ENCODE results near the gene PLEKHH1. TPM values are rescaled to one million over a fixed set of nuclear protein-coding genes. Genes with fewer than 3 reads are reported as not detected.
"Not testable (repeated sequence)": the region's sequence is repeated elsewhere in the genome, so short reads cannot be mapped to it uniquely, and the experiment has no call there.

PLEKHH1 gene
- total RNA-seq, 1 donor from 2014 or later: 3.7 TPM

DNA sequence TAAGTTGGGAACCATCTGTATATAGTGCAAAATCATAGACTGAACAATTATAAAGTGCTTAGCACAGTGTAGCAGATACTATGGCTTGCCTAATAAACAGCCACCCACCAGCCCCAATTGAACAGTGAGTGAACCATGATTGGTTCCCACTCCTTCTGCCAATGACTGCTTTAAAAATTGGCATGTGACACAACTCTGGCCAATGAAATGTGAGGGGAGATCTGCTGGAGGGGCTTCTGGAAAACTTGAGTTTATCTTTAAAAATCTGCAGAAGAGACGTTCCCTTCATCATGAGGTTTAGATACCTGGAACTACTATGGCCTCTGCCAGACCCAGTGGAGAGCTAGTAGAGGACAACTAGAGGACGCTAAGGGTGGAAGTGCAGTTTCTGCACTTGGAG lies 62.3 kb downstream of the PLEKHH1 start:
- Histone ChIP-seq H3K36me3 (peaks cover 45% of the 10 kb centered on the region), H3K27me3 (ENCODE audit: low read depth) (no peaks in the 10 kb centered on the region), H3K9me3 (replicated peaks) (no peaks in the 10 kb centered on the region), H3K4me1 (peaks cover 17% of the 10 kb centered on the region), H3K4me3 (no peak overlapping the region), H3K27ac (replicated peaks) (no peak overlapping the region)
- TF ChIP-seq, protein P1, sequence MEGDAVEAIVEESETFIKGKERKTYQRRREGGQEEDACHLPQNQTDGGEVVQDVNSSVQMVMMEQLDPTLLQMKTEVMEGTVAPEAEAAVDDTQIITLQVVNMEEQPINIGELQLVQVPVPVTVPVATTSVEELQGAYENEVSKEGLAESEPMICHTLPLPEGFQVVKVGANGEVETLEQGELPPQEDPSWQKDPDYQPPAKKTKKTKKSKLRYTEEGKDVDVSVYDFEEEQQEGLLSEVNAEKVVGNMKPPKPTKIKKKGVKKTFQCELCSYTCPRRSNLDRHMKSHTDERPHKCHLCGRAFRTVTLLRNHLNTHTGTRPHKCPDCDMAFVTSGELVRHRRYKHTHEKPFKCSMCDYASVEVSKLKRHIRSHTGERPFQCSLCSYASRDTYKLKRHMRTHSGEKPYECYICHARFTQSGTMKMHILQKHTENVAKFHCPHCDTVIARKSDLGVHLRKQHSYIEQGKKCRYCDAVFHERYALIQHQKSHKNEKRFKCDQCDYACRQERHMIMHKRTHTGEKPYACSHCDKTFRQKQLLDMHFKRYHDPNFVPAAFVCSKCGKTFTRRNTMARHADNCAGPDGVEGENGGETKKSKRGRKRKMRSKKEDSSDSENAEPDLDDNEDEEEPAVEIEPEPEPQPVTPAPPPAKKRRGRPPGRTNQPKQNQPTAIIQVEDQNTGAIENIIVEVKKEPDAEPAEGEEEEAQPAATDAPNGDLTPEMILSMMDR (IDR thresholded peaks at IDR 0.05; ENCODE audit: borderline replicate concordance): no peak
- DNase-seq: no peak
- intact Hi-C loops (cut with micrococcal nuclease): no loop called here

DNA sequence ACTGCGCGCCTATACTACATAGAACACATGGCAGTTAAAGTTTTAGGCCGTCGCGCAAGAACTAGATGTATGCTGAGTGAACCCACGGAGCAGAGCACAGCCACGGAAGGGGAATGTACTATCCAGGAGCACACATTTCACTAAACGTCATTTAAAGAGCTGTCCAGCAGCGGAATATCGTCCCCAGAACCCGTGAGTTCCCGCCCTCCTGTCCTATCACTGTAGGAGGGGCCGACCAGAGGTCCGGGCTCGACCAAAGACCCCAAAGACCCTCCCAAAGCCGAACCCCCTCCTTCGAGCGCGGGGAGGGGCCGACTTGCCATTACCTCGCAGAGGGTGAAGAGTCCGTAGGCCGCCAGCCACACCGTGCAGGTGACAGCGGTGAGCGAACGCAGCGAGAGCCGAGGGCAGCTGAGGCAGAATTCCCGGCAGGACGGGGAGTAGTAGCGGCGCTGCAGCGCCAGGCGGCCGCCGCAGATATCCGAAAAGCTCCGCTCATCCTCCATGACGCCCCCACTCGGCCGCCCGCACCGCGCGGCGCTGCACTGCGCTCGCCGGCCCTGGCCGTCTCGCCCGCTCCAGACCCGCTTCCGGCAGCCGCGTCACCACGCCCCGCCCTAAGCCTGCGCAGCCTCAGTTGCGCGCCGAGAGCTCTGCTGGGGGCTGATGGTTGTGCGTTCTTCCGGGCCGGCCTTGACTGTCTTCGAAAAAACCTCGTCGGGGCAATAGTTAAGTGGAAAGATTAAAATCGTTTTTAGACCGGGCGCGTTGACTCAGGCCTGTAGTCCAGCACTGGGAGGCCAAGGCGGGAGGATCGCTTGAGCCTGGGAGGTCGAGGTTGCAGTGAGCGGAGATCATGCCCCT lies 66.8 kb downstream of the PLEKHH1 start, which contains the start of gene PIGH:
TSS of gene PIGH (minus strand) at position 571 of the 864 bp plus-strand sequence. CDS start at position 506, 65 bp downstream.
- Histone ChIP-seq H3K27me3 (ENCODE audit: low read depth) (no peaks in the 10 kb centered on the region), H3K27ac (replicated peaks) (peak within 1 kb of the TSS; percentile 93), H3K4me3 (peak within 1 kb of the TSS; percentile 89), H3K9me3 (replicated peaks) (no peaks in the 10 kb centered on the region), H3K4me1 (peaks cover 20% of the 10 kb centered on the region), H3K36me3 (peaks cover 8% of the 10 kb centered on the region)
- TF ChIP-seq, protein P1 (IDR thresholded peaks at IDR 0.05; ENCODE audit: borderline replicate concordance): peak; percentile 70
- peak; percentile 91 for DNase-seq
- intact Hi-C loops (cut with micrococcal nuclease): no loop called here

DNA sequence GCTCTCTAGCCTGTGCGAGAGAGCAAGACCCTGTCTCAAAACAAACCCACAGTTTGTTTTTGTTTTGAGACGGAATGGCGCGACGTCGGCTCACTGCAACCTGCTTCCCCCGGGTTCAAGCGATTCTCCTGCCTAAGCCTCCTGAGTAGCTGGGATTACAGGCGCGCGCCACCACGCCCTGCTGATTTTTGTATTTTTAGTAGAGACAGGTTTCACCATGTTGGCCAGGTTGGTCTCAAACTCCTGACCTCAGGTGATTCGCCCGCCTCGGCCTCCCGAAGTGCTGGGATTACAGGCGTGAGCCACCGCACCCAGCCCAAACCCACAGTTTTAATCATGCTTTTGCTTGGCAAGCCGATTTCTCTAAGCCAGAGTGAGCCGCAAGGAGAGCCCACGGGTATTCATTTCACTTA lies 67.5 kb downstream of the PLEKHH1 start:
- H3K9me3 ChIP-seq (replicated peaks); H3K36me3 ChIP-seq; intact Hi-C loops (cut with micrococcal nuclease); DNase-seq; H3K27me3 ChIP-seq (ENCODE audit: low read depth): not testable (repeated sequence)
- H3K4me3 ChIP-seq: peak overlapping the region; percentile 89
- H3K27ac ChIP-seq (replicated peaks): peak overlapping the region; percentile 93
- H3K4me1 ChIP-seq: peaks cover 20% of the 10 kb centered on the region

DNA sequence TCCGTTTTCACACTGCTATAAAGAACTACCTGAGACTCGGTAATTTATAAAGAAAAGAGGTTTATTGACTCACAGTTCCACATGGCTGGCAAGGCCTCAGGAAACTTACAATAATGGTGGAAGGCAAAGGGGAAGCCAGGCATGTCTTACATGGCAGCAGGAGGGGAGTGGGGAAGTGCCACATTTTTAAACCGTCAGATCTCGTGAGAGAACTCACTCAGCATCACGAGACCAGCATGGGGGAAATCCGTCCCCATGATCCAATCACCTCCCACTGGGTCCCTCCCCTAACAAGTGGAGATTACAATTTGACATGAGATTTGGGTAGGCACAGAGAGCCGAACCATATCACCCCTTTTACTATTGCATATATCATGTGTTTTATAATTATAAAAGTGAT lies 69.0 kb downstream of the PLEKHH1 start:
- intact Hi-C loops (cut with micrococcal nuclease): no loop called here
- Histone ChIP-seq H3K4me3 (no peak overlapping the region), H3K4me1 (peaks cover 20% of the 10 kb centered on the region), H3K27me3 (ENCODE audit: low read depth) (peaks cover 4% of the 10 kb centered on the region), H3K9me3 (replicated peaks) (no peaks in the 10 kb centered on the region), H3K27ac (replicated peaks) (no peak overlapping the region), H3K36me3 (no peaks in the 10 kb centered on the region)
- TF ChIP-seq, protein P1 (IDR thresholded peaks at IDR 0.05; ENCODE audit: borderline replicate concordance): no peak
- no peak for DNase-seq

DNA sequence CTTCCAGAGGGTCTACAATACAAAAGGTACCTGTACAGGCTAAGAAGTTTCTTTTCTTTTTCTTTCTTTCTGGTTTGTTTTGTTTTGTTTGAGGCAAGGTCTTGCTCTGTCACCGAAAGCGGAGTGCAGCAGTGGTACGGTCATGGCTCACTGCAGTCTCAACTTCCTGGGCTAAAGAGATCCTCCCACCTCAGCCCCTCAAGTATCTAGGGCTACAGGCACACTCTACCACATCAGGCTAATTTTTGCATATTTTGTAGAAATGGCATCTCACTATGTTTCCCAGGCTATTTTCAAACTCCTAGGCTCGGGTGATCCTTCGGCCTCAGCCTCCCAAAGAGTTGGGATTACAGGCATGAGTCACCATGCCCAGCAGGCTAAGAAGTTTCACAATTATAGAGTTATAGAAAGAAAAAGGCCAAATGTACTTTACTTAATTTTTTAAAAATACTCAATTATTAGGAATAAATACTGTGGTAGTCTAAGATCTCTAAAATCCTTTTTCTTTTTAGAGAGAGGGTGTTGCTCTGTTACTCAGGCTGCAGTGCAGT lies 70.0 kb downstream of the PLEKHH1 start:
- intact Hi-C loops (cut with micrococcal nuclease): no loop called here
- no peak overlapping the region for H3K4me3 ChIP-seq
- H3K27me3 ChIP-seq (ENCODE audit: low read depth): peaks cover 4% of the 10 kb centered on the region
- no peaks in the 10 kb centered on the region for H3K9me3 ChIP-seq (replicated peaks)
- TF ChIP-seq, protein P1 (IDR thresholded peaks at IDR 0.05; ENCODE audit: borderline replicate concordance): no peak
- peaks cover 20% of the 10 kb centered on the region for H3K4me1 ChIP-seq
- no peak overlapping the region for H3K27ac ChIP-seq (replicated peaks)
- no peaks in the 10 kb centered on the region for H3K36me3 ChIP-seq
- no peak for DNase-seq

DNA sequence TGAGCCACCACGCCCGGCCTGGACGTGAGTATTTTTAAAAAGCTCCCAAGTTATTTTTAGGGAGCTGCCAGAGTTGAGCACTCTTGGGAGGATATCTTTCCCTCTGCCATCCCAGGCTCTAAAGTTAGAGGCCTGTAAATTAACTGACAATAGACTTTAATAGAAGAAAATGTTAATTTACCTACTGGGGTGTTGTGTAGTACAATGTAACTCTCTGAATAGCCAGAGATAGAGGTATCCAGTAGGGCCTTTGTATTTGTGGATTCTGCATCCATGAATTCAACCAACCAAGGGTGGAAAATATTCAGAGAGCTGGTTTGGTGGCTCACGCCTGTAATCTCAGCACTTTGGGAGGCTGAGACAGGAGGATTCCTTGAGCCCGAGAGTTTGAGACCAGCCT lies 74.6 kb downstream of the PLEKHH1 start:
- intact Hi-C loops (cut with micrococcal nuclease): no loop called here
- no peak for DNase-seq
- no peaks in the 10 kb centered on the region for H3K36me3 ChIP-seq
- H3K4me3 ChIP-seq: no peak overlapping the region
- H3K27ac ChIP-seq (replicated peaks): no peak overlapping the region
- TF ChIP-seq, protein P1 (IDR thresholded peaks at IDR 0.05; ENCODE audit: borderline replicate concordance): no peak
- no peaks in the 10 kb centered on the region for H3K9me3 ChIP-seq (replicated peaks)
- no peaks in the 10 kb centered on the region for H3K4me1 ChIP-seq
- H3K27me3 ChIP-seq (ENCODE audit: low read depth): peaks cover 9% of the 10 kb centered on the region

Data from left ventricle myocardium inferior (tissue), 1 donor.